HUES64 (cell line): ENCODE data around the gene RBP2.
"Not testable (repeated sequence)": the region's sequence is repeated elsewhere in the genome, so short reads cannot be mapped to it uniquely, and the experiment has no call there.

Experiments
- H3K27ac ChIP-seq: 2 replicates; pipeline ENCODE4 v1.7.0; 2013; ENCODE audit warnings: low read depth, low read length, inconsistent platforms
- H3K27me3 ChIP-seq: 2 replicates; pipeline ENCODE4 v1.6.1; 2013; ENCODE audit warnings: mild to moderate bottlenecking, low read length; ENCODE audit not compliant: insufficient read depth
- H3K36me3 ChIP-seq: 2 replicates; pipeline ENCODE4 v1.6.1; 2013; ENCODE audit warnings: mild to moderate bottlenecking, low read length; ENCODE audit not compliant: insufficient read depth
- H3K4me1 ChIP-seq: 2 replicates; pipeline ENCODE4 v1.6.1; 2013; ENCODE audit warnings: mild to moderate bottlenecking, low read length, moderate library complexity; ENCODE audit not compliant: insufficient read depth
- H3K4me3 ChIP-seq: 2 replicates; pipeline ENCODE4 v1.5.1; 2013; ENCODE audit warnings: mild to moderate bottlenecking, low read length, moderate library complexity
- H3K9ac ChIP-seq: 2 replicates; pipeline ENCODE4 v1.6.1; 2013; ENCODE audit warnings: mild to moderate bottlenecking, low read depth, low read length
- H3K9me3 ChIP-seq: 2 replicates; pipeline ENCODE4 v1.6.1; 2013; ENCODE audit warnings: low read depth, low read length; ENCODE audit not compliant: insufficient read depth
- WGBS: fragments of 150-250, 120-280 bp; methylation state at CpG from one replicate; pipeline ENCODE4 v1.1.7; 2013; ENCODE audit warnings: missing lambda C conversion rate; 5-methylcytosine and 5-hydroxymethylcytosine counted together

RBP2 gene

DNA sequence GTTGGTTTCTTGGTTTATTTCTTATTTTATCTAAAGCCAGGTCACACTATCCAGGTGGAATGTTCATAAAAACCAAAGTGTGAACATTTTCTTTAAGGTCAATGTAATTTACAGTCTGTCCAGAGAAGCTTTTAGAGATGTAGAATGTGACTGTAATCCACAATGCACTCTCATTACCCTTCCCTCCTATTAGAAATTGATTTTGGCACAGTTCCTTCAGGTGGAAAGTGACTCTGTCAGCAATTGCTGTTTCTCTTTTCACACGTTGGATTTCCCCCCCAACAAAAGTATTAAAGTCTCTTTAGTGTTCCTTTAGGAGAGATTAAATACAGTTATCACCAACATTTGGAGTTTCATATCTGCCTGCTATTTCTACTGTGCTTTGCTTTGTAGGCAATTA, 55.3 kb downstream of the RBP2 start:
- no peaks in the 10 kb centered on the region for H3K9me3 ChIP-seq
- H3K9ac ChIP-seq: no peak overlapping the region
- H3K36me3 ChIP-seq: no peaks in the 10 kb centered on the region
- no peaks in the 10 kb centered on the region for H3K4me1 ChIP-seq
- no peak overlapping the region for H3K27ac ChIP-seq
- WGBS: 86% methylated on average over 1 of the region's 1 CpG
- no peak overlapping the region for H3K4me3 ChIP-seq
- H3K27me3 ChIP-seq: no peaks in the 10 kb centered on the region

DNA sequence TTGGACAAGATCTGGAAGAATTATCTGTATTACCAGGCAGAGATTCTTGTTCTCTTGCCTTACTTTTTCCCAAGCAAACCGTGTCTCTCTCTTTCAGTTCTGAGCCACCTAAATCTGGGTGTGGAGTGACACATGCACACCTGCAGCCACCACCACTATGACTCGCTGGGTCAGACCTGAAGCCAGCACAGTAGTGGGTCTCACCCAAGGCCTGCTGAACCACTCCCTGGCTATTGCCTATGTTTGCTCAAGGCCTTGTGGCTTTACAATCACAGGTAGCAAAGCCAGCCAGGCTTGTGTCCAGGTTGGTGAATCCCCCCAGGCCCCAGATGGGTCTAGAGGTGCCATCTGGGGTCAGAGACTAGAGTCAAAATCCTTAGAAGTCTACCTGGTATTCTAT, 58.2 kb downstream of the RBP2 start:
- H3K36me3 ChIP-seq: no peaks in the 10 kb centered on the region
- no peak overlapping the region for H3K9ac ChIP-seq
- 93% methylated on average over 2 of the region's 2 CpGs for WGBS
- H3K4me3 ChIP-seq: no peak overlapping the region
- H3K9me3 ChIP-seq: no peaks in the 10 kb centered on the region
- no peak overlapping the region for H3K27ac ChIP-seq
- H3K4me1 ChIP-seq: no peaks in the 10 kb centered on the region
- no peaks in the 10 kb centered on the region for H3K27me3 ChIP-seq

DNA sequence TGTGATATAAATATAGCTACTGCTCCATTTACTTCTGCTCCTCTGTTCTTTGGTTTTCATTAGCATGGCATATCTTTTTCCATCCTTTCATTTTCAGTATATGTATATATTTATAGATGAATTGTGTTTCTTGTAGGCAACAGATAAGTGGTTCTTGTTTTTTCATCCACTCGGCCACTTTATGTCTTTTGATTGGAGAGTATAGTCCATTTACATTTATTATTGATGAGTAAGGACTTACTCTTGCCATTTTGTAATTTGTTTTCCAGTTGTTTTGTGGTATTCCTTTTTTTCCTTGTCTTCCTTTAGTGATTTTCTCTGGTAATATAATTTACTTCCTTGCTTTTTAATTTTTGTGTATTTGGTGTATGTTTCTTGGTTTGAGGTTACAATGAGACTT, 60.0 kb downstream of the RBP2 start:
- Histone ChIP-seq H3K4me1 (no peaks in the 10 kb centered on the region), H3K9me3 (0 out of 2 replicates have a peak, but pooled peaks cover 2% of the 10 kb centered on the region), H3K36me3 (no peaks in the 10 kb centered on the region), H3K27me3 (no peaks in the 10 kb centered on the region), H3K27ac (no peak overlapping the region), H3K9ac (no peak overlapping the region), H3K4me3 (no peak overlapping the region)
- 100% methylated on average over 1 of the region's 1 CpG for WGBS

DNA sequence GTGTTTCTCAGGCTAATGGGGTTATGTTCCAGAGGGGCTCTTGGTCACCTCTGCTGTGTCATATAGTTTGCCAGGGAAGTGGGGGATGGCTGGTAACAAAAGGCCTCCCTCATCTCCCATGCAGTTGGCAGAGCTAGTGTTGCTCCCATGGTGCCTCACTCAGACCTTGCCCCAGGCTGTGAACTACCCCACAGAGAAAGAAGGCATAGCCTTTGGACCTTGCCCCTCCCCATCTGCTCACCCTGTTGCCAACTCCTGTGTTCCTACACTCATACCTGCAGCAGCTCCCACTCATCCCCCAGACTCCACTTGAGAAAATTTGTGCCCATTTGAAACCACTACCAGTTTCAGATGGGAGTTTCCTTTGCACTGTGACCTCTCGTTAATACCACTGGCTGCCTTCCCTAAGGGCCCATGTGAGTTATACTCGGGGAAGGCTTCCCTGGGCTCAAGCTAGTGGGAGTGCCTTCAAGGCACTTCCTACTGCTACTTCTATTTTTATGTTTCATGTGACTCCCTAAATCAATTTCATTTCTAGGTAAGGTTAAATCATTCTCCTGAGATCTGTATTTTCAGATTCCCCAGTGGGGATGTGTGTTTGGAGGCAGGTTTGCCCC, 61.6 kb downstream of the RBP2 start:
- H3K27ac ChIP-seq: no peak overlapping the region
- no peak overlapping the region for H3K9ac ChIP-seq
- no peaks in the 10 kb centered on the region for H3K27me3 ChIP-seq
- H3K4me3 ChIP-seq: no peak overlapping the region
- no peaks in the 10 kb centered on the region for H3K4me1 ChIP-seq
- 97% methylated on average over 2 of the region's 2 CpGs for WGBS
- H3K9me3 ChIP-seq: 0 out of 2 replicates have a peak, but pooled peaks cover 2% of the 10 kb centered on the region
- no peaks in the 10 kb centered on the region for H3K36me3 ChIP-seq

DNA sequence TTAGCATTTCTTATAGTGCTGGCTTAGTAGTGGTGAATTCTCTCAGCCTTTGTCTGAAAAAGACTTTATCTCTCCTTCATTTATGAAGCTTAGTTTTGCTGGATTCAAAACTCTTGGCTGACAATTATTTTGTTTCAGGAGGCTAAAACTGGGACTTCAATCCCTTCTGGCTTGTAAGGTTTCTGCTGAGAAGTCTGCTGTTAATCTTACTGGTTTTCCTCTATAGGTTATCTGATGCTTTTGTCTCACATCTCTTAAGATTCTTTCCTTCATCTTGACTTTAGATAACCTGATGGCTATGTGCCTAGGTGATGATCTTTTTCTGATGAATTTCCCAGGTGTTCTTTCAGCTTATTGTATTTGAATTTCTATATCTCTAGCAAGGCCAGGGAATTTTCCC, 63.4 kb downstream of the RBP2 start:
- H3K27me3 ChIP-seq, H3K36me3 ChIP-seq, H3K9me3 ChIP-seq, H3K4me3 ChIP-seq, H3K4me1 ChIP-seq, H3K27ac ChIP-seq, H3K9ac ChIP-seq: not testable (repeated sequence)
